ENCODE data around the gene SSH2. TPM values are rescaled to one million over a fixed set of nuclear protein-coding genes. Genes with fewer than 3 reads are reported as not detected.

SSH2 gene
- total RNA-seq, 4 donors from 2014 or later, result 30.2 to 38.6 (median 35.5) TPM

- Histone ChIP-seq H3K27ac (no peak overlapping the region), H3K9me3 (no peaks in the 10 kb centered on the region), H3K4me1 (no peaks in the 10 kb centered on the region), H3K4me3 (replicated peaks in 1 of 3) (no peak overlapping the region), H3K27me3 (no peaks in the 10 kb centered on the region), H3K36me3 (no peaks in the 10 kb centered on the region)
- no peak for TF ChIP-seq POLR2A (IDR thresholded peaks at IDR 0.05)
- TF ChIP-seq, protein P1, sequence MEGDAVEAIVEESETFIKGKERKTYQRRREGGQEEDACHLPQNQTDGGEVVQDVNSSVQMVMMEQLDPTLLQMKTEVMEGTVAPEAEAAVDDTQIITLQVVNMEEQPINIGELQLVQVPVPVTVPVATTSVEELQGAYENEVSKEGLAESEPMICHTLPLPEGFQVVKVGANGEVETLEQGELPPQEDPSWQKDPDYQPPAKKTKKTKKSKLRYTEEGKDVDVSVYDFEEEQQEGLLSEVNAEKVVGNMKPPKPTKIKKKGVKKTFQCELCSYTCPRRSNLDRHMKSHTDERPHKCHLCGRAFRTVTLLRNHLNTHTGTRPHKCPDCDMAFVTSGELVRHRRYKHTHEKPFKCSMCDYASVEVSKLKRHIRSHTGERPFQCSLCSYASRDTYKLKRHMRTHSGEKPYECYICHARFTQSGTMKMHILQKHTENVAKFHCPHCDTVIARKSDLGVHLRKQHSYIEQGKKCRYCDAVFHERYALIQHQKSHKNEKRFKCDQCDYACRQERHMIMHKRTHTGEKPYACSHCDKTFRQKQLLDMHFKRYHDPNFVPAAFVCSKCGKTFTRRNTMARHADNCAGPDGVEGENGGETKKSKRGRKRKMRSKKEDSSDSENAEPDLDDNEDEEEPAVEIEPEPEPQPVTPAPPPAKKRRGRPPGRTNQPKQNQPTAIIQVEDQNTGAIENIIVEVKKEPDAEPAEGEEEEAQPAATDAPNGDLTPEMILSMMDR (IDR thresholded peaks at IDR 0.05), result no peak
- DNase-seq, result no peak
- intact Hi-C loops (cut with DNase I), result no loop called here
Measured at GRCh38 chr17:29956225-29956624, 26.2 kb upstream of the SSH2 start.

DNA sequence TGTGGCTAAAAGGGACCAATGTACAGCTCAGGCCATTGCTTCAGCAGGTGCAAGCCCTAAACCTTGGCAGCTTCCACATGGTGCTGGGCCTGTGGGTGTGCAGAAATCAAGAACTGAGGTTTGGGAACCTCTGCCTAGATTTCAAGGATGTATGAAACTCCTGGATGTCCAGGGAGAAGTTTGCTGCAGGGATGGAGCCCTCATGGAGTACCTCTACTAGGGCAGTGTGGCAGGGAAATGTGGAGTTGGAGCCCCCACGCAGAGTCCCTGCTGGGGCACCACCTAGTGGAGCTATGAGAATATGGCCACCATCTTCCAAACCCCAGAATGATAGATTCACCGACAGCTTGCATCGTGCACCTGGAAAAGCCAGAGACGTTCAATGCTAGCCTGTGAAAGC lies 24.4 kb upstream of the SSH2 start:
- no peak overlapping the region for H3K4me3 ChIP-seq (replicated peaks in 1 of 3)
- no peaks in the 10 kb centered on the region for H3K4me1 ChIP-seq
- no peak for TF ChIP-seq POLR2A (IDR thresholded peaks at IDR 0.05)
- TF ChIP-seq, protein P1 (IDR thresholded peaks at IDR 0.05), result no peak
- intact Hi-C loops (cut with DNase I), result no loop called here
- H3K27ac ChIP-seq, result no peak overlapping the region
- no peaks in the 10 kb centered on the region for H3K9me3 ChIP-seq
- no peaks in the 10 kb centered on the region for H3K27me3 ChIP-seq
- no peak for DNase-seq
- 76 to 88% methylated on average over 4 of the region's 4 CpGs for WGBS, 2 donors
- no peaks in the 10 kb centered on the region for H3K36me3 ChIP-seq

DNA sequence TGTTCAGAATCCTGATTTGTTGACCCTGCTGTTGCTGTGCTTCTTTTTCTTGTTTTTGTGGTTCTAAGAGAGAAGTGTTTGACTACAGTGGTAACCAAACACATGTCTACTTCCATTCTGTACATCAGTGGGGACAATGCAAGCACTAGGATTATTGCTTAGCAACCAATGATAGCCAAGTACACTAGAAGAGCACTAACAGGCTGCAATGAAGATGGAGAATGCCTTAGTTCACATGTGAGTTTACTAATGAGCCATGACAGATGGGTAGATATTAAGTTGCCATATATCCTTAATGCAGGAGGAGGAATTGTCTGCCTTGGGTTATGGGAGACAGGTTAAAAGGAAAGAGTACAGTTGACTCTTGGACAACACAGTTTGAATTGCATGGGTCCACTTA lies 19.7 kb upstream of the SSH2 start:
- Histone ChIP-seq H3K27me3 (no peaks in the 10 kb centered on the region), H3K36me3 (no peaks in the 10 kb centered on the region), H3K27ac (no peak overlapping the region), H3K4me3 (replicated peaks in 1 of 3) (no peak overlapping the region), H3K4me1 (no peaks in the 10 kb centered on the region), H3K9me3 (no peaks in the 10 kb centered on the region)
- no peak for DNase-seq
- intact Hi-C loops (cut with DNase I), result no loop called here
- TF ChIP-seq, protein P1 (IDR thresholded peaks at IDR 0.05), result no peak
- TF ChIP-seq POLR2A (IDR thresholded peaks at IDR 0.05), result no peak

- WGBS, 2 donors, result 60 to 64% methylated on average over 3 of the region's 3 CpGs
- DNase-seq, result no peak
- no peaks in the 10 kb centered on the region for H3K36me3 ChIP-seq
- H3K4me1 ChIP-seq, result no peaks in the 10 kb centered on the region
- no peaks in the 10 kb centered on the region for H3K9me3 ChIP-seq
- H3K27ac ChIP-seq, result no peak overlapping the region
- TF ChIP-seq, protein P1 (IDR thresholded peaks at IDR 0.05), result no peak
- no peak for TF ChIP-seq POLR2A (IDR thresholded peaks at IDR 0.05)
- intact Hi-C loops (cut with DNase I), result no loop called here
- no peaks in the 10 kb centered on the region for H3K27me3 ChIP-seq
- no peak overlapping the region for H3K4me3 ChIP-seq (replicated peaks in 1 of 3)
Measured at GRCh38 chr17:29948448-29949215, 18.6 kb upstream of the SSH2 start.

DNA sequence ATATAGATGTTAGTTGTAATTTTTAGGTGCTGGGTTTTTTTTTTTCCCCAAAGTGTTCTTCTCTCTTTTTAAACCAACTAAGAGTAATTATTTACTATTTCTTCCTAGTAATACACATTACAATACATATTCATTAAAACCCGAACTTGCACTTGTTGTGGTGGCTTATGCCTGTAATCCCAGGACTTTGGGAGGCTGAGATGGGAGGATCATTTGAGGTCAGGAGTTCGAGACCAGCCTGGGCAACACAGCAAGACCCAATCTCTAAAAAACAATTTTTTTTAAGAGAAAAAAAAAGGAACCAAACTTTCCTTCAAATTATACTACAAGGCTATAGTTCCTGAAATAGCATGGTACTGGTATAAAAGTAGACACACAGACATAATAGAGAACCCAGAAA lies 15.3 kb upstream of the SSH2 start:
- WGBS, 2 donors, result 92% methylated on average over 2 of the region's 2 CpGs
- Histone ChIP-seq H3K9me3 (no peaks in the 10 kb centered on the region), H3K4me1 (no peaks in the 10 kb centered on the region), H3K27ac (no peak overlapping the region), H3K4me3 (replicated peaks in 1 of 3) (no peak overlapping the region), H3K36me3 (no peaks in the 10 kb centered on the region), H3K27me3 (no peaks in the 10 kb centered on the region)
- no peak for DNase-seq
- intact Hi-C loops (cut with DNase I), result no loop called here
- TF ChIP-seq, protein P1 (IDR thresholded peaks at IDR 0.05), result no peak
- TF ChIP-seq POLR2A (IDR thresholded peaks at IDR 0.05), result no peak

Data from thyroid gland (tissue), 4 donors.